ENCODE measurements around the gene CACNA2D4.

The CACNA2D4 gene

DNA sequence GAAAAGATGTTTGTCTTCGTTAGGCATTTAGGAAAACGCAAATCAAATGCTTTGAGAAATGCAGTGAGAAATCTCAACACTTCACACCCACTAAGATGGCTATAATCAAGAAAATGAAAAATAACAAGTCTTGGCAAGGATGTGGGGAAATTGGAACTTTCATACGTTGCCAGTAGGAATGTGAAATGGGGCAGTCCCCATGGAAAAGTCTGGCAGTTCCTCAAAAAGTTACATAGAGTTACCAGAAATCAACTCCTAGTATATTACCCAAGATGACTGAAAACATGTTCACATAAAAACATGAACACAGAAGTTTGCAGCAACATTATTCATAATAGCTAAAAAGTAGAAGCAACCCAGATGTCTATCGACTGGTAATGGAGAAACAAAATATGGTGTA lies 139.5 kb downstream of the CACNA2D4 start:
- no peak for DNase-seq (ENCODE audit: low read depth in 2 of 2)

DNA sequence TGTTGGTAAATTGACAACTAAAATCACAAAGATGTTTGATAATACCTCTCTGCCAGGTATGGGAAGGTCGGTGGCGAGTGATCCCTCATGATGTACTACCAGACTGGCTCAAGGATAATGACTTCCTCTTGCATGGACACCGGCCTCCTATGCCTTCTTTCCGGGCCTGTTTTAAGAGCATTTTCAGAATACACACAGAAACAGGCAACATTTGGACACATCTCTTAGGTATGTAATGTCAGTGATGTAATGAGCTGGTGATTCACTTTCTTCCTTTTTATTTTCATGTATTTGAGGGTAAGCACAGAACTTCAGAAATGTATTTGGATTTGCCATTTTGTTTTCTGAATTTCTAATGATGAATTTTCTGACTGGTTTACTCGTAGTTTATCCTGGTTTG lies 140.7 kb downstream of the CACNA2D4 start:
- DNase-seq (ENCODE audit: low read depth in 2 of 2): no peak

DNA sequence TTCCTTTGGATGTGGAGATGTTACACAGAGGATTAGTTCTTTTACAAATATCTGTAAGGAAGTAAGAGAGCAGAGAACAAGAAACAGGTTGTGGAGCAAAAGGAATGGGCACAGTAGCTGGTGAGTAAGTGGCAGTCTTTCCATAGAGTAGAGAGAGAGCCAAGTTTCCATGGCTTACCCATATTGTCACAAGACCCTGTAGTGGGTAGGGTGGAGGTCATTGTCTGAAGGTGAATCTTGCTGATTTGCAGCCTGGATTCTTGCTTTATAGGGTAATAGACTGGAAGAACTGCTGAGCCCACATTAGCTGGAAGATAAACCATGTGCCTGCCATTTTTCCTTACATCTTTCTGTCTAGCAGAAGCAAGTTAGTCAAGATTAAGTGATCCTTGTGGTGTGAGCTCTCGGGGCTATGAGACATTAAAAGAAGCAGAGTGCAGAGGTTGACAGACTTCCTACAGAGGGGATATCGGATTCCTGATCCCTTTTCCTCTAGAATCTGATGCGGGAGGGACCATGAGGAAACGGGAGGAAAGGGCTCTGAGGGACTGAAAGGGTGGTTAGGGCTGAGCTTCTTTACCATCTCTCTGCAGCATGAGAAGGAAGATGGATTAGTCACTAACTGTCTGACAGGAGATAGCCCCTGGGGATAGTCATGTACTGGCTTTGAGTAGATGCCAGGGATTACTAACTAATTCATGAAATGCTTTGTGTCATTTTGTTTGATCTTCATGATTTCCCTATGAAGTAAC lies 142.1 kb downstream of the CACNA2D4 start:
- DNase-seq (ENCODE audit: low read depth in 2 of 2): no peak

DNA sequence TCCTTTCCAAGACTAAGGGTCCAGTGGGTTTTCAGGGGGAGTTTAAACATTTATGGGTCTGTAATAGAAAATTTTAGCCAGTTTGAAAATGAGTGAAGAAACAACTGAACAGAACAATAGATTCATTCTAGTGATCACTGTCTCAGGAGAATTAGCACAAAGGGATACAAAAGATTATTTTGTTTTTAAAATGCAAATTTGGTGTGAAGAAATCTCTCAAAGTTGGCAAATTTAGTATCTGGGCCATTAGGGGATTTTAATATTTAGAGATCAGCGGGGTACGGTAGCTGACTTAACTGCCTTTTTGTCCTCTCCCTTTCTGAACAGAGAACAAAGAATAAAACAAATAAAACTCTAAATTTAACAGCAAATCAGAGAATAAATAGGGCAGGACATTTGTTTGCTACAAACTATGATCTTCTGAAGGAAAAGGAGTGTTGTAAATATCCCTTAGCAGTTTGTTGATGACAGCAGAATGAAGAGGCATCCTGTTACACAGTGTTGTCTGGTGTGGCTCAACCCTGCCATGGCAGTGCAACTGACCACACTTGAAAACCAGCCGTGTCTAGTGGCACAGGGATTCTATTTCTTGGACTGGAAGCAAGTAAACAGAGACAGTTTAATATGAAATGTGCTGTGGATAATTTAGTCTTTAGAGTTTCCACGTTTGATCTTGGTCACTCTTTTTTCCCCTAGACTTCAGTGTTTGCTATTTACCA lies 144.4 kb downstream of the CACNA2D4 start:
- no peak for DNase-seq (ENCODE audit: low read depth in 2 of 2)

DNA sequence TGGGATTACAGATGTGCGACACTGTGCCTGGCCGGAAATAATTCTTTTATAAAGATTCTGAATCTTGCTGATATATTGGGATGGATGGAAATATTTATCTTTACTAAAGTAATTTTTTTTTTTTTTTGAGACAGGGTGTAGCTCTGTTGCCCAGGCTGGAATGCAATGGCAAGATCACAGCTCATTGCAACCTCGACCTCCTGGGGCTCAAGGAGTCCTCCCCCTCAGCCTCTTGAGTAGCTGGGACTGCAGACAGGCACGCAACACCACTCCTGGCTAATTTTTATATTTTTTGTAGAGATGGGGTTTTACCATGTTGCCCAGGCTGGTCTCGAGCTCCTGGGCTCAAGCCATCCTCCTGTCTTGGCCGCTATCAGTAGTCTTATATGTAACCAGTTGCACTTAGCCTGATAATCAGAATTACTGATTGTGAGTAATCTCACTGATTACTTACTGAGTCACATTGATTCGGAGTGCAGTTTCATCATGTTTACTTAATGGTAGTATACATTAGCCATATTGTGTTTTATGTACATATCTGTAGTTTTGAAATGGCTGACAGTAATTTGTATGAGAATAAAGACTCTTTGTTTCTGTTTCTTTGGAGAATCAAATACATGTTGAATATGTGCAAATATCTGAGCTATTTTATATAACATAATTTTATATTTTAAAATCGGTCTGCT lies 148.5 kb downstream of the CACNA2D4 start:
- DNase-seq (ENCODE audit: low read depth in 2 of 2): no peak

DNA sequence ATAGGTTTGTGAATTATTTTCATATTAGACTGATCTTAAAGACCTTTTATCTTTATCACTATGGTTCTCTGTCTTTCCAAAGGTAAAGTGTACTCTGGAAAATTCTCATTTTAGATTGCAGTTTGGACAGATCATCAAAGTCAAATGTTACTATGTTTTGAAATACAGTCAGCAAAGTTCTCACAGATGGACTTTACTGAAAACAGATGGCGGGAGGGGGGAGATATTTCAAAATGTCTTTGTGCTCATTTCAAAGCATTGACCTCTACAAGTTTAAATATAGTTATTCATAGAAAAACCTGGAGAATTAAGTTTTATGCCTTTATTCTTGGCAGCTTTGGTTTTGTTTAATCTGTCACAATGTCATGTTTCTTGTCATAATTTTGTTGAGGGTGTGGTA lies 149.8 kb downstream of the CACNA2D4 start:
- no peak for DNase-seq (ENCODE audit: low read depth in 2 of 2)

DNA sequence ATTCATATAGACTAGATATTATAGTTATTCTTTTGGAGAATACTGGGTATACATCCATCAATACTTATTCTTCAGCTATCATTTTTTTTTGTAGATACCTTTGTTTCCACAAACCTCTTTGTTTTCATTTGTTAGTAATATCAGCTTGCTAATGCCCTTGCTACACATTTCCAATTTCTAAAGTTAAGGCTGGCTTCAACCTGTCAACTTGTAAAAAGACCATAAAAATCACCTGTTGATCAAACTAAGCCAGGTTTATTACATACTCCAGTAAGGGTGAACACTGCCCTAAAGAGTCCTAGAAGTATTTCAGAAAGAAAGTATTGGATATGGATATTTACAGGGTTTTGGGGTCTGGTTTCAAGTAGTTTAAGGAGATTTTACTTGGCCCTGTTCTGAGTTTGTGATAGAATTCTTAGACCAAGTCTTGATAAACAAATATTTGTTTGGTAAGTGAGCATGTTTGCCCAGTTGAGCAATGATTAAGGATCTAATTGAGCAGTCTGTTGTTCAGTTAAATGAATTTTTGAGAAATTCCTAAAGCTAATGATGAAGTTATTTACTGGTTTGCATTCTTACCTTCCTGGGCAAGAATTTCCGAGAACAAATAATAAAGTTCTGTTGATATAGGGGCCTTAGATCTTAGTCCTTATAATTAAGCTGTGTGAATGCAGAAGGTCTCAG lies 150.9 kb downstream of the CACNA2D4 start:
- no peak for DNase-seq (ENCODE audit: low read depth in 2 of 2)

DNA sequence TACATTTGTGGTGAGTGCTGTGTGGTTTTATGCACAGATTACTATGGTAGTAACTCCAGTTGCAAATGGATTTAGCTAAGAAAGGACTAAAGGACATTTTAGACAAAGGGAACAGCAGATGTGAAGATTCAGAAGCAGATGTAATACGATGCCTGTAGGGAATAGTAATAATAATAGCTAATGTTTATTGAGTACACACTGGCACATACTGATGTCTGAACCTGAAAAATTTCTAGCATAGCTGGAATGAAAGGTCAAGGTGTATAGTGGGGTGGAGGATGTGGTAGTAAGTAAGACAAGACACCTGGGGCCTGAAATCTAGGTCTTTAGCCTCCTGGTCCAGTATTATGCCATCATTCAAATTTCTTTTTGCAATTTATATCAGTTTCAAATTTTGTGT lies 152.3 kb downstream of the CACNA2D4 start:
- no peak for DNase-seq (ENCODE audit: low read depth in 2 of 2)

DNA sequence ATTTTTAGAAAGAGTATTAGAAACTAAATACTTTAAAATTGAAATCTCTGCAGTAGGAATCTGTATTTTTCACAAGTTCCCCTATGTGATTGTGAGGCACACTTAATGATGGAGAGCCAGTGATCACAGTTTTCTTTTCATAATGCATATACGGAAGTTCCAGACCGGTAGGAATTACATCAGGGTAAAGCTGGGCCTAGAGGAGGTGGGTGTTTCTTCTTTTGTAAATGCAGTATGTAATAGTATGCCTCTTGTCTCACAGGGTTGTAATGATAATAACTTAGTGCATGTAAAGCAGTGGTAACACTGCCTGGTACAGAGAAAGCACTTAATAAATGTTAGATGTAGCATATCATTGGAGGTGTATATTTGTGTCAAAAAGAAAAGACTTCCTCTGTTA lies 155.3 kb downstream of the CACNA2D4 start:
- DNase-seq (ENCODE audit: low read depth in 2 of 2): no peak

DNA sequence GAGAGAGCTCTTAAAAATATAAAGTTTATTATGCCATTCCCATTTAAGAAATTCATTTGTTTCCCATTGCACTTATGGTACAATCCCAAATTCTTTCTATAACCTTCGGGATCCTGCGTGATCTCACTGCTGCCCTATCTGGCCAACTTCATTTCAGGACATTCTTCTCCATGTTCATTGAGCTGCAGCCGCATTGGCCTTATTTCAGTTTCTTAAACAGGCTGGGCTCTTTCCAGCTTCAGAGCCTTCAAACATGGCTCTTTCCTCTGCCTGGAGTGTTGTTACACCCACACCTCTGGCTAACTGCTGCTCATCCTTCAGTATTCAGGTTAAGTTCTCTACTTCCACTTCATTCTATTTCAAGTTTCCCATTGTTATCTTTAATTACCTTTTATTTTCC lies 156.6 kb downstream of the CACNA2D4 start:
- DNase-seq (ENCODE audit: low read depth in 2 of 2): no peak

DNA sequence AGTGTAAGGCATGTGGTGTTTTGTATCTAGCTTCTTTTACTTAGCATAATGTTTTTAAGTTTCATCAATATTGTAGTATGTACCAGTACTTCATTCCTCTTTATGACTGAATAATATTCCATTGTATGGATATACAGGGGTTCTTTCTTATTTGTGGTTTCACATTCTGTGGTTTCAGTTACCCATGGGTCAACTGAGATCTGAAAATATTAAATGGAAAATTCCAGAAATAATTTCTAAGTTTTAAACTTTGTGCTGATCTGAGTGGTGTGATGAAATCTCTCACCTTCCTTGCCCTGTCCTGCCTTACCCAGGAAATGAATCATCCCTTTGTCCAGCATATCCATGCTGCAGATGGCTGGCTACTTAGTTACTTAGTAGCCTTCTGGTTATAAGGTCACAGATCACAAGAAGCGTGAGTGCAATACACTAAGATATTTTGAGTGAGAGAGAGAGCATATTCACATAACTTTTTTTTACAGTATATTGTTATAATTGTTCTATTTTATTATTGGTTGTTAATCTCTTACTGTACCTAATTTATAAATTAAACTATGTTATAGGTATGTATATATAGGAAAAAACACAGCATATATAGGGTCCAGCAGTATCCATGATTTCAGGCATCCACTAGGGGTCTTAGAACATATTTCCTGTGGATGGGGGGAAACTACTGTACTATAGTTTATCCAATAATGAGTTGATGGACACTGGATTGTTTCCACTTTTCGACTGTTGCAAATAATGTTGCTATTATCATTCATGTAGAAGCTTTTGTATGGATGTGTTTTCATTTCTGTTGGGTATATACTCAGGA lies 157.7 kb downstream of the CACNA2D4 start:
- no peak for DNase-seq (ENCODE audit: low read depth in 2 of 2)

DNA sequence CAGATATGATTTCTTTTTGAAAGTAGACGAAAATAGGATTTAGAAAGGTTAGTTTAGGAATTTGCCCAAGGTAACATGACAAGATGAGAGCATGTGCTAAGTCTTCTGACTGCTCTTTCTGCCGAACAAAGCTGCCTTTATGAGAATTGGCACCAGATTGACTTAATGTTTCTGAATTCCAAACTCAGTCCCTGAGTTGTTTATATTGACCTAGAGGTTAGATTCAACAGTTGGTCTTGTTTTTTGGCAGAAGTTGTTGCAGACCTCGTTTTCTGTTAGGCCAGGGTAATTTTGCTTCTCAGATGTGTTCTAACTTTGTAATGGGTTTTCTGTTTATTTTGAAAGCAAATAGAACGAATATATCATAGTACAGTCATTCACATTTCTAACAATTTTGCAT lies 159.6 kb downstream of the CACNA2D4 start:
- no peak for DNase-seq (ENCODE audit: low read depth in 2 of 2)

DNA sequence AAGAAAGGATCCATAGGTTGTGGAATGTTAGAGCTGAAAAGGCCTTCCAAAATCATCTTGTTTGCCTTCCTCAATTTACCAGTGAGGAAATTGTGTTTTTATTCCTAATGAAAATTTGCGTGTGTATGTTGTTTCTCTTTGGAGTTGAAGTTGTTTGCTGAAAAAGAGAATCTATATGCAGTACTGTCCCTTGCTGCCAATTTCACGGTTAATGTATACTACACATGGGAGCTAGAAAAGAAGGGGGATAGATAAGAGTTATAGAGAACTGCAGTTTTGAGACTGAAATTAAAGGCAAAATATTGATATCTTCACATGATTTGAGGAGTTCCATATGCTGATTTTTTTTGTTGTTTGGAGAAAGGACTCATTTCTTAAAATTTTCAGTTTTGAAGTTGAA lies 160.1 kb downstream of the CACNA2D4 start:
- no peak for DNase-seq (ENCODE audit: low read depth in 2 of 2)

DNA sequence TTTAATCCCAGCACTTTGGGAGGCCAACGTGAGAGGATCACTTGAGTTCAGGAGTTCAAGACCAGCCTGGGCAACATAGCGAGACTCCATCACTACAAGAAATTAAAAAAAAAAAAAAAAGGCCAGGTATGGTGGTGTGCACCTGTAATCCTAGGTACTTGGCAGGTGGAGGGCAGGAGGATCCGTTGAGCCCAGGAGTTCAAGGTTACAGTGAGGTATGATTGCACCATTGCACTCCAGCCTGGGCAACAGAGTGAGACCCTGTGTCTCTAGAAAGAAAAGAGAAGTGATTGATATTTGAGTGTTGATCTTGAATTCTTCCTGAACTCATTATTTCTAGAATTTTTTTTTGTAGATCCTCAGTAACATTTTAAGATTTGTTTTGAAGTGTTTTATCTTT lies 168.2 kb downstream of the CACNA2D4 start:
- DNase-seq (ENCODE audit: low read depth in 2 of 2): no peak

DNA sequence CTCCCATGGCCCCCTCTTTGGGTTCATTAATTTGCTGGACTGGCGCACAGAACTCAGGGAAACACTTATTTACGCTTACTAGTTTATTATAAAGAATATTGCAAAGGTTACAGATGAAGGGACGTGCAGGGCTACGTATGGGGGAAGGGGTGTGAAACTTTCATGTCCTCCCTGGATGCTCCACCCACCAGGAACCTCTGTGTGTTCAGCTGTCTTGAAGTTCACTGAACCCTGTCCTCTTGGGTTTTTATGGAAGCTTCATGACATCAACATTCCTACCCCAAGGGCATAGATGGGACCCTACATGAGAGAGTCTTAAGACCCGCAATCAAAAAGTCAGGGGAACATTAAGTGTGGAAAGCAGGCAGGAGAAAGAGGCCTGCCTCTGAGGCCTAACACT lies 169.4 kb downstream of the CACNA2D4 start:
- no peak for DNase-seq (ENCODE audit: low read depth in 2 of 2)

DNA sequence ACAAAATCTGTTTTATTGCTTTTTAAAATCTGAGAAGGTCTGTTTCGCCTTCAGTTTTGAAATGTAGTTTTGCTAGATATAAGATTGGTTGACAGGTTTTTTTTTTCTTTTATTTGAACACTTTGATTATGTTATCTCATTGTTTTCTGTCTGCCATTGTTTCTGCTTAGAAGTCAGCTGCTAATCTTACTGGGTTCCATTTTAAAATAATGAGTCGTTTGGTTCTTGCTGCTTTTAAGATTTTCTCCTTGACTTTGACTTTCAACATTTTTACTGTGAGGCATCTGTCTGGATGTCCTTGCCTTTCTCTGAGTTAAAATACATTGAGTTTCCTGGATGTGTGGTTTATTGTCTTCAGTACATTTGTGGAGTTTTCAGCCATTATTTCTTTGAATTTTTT lies 170.8 kb downstream of the CACNA2D4 start:
- no peak for DNase-seq (ENCODE audit: low read depth in 2 of 2)

DNA sequence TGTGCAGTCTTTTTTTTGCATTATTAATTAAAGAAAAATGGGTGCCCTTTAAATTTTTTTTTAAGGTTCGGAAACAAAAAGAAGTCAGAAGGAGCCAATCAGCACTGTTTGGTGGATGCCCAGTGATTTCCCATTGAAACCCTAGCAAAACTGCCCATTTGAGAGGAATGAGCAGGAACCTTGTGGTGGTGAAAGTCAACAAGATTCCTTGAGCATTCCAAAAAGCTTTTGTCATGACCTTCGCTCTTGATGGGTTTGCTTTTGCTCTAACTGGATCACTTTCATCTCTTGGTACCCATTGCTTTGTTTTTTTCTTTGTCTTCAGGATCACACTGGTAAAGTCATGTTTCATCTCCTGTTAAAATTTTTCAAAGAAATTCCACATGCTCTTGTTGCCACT lies 173.5 kb downstream of the CACNA2D4 start:
- DNase-seq (ENCODE audit: low read depth in 2 of 2): no peak
